ENCODE results near the gene TMEM150B. TPM values are rescaled to one million over a fixed set of nuclear protein-coding genes. Genes with fewer than 3 reads are reported as not detected.

The TMEM150B gene
- total and polyA plus RNA-seq, 9 of the 15 experiments (the other 6 are each of a cell fraction or from before 2014, with no cell fraction given): 0.47 to 1.3 (median 0.74) TPM; not detected in 2

GRCh38 chr19:55353803-55354697 lies 28.9 kb upstream of the TMEM150B start (continued):
- TF ChIP-seq, protein P1, sequence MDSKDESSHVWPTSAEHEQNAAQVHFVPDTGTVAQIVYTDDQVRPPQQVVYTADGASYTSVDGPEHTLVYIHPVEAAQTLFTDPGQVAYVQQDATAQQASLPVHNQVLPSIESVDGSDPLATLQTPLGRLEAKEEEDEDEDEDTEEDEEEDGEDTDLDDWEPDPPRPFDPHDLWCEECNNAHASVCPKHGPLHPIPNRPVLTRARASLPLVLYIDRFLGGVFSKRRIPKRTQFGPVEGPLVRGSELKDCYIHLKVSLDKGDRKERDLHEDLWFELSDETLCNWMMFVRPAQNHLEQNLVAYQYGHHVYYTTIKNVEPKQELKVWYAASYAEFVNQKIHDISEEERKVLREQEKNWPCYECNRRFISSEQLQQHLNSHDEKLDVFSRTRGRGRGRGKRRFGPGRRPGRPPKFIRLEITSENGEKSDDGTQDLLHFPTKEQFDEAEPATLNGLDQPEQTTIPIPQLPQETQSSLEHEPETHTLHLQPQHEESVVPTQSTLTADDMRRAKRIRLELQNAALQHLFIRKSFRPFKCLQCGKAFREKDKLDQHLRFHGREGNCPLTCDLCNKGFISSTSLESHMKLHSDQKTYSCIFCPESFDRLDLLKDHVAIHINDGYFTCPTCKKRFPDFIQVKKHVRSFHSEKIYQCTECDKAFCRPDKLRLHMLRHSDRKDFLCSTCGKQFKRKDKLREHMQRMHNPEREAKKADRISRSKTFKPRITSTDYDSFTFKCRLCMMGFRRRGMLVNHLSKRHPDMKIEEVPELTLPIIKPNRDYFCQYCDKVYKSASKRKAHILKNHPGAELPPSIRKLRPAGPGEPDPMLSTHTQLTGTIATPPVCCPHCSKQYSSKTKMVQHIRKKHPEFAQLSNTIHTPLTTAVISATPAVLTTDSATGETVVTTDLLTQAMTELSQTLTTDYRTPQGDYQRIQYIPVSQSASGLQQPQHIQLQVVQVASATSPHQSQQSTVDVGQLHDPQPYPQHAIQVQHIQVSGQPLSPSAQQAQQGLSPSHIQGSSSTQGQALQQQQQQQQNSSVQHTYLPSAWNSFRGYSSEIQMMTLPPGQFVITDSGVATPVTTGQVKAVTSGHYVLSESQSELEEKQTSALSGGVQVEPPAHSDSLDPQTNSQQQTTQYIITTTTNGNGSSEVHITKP (IDR thresholded peaks at IDR 0.05; ENCODE audit: partially characterized antibody): peak; percentile 87
- TF ChIP-seq OTX1 (CRISPR knock-in tag; IDR thresholded peaks at IDR 0.05) (no peak), ZNF175 (CRISPR knock-in tag; IDR thresholded peaks at IDR 0.05; ENCODE audit: low read depth) (no peak), HES1 (IDR thresholded peaks at IDR 0.05; ENCODE audit: low read depth) (no peak), CHD1 (IDR thresholded peaks at IDR 0.05; ENCODE audit: low read length) (no peak), CBX1 (IDR thresholded peaks at IDR 0.05; ENCODE audit: low read depth) (no peak), ELF2 (CRISPR knock-in tag; IDR thresholded peaks at IDR 0.05) (no peak), FOXJ3 (CRISPR knock-in tag; IDR thresholded peaks at IDR 0.05) (no peak), TSC22D4 (tag; IDR thresholded peaks at IDR 0.05) (no peak), HIVEP1 (CRISPR knock-in tag; IDR thresholded peaks at IDR 0.05) (no peak), ZNF398 (CRISPR knock-in tag; IDR thresholded peaks at IDR 0.05) (no peak)
- TF ChIP-seq, protein P2, sequence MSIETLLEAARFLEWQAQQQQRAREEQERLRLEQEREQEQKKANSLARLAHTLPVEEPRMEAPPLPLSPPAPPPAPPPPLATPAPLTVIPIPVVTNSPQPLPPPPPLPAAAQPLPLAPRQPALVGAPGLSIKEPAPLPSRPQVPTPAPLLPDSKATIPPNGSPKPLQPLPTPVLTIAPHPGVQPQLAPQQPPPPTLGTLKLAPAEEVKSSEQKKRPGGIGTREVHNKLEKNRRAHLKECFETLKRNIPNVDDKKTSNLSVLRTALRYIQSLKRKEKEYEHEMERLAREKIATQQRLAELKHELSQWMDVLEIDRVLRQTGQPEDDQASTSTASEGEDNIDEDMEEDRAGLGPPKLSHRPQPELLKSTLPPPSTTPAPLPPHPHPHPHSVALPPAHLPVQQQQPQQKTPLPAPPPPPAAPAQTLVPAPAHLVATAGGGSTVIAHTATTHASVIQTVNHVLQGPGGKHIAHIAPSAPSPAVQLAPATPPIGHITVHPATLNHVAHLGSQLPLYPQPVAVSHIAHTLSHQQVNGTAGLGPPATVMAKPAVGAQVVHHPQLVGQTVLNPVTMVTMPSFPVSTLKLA (conservative IDR thresholded peaks at IDR 0.05): peak in 1 of 2 experiments; percentile 32; a peak in 1 of 4 replicates
- TF ChIP-seq, protein P3, sequence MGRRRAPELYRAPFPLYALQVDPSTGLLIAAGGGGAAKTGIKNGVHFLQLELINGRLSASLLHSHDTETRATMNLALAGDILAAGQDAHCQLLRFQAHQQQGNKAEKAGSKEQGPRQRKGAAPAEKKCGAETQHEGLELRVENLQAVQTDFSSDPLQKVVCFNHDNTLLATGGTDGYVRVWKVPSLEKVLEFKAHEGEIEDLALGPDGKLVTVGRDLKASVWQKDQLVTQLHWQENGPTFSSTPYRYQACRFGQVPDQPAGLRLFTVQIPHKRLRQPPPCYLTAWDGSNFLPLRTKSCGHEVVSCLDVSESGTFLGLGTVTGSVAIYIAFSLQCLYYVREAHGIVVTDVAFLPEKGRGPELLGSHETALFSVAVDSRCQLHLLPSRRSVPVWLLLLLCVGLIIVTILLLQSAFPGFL (CRISPR knock-in tag; IDR thresholded peaks at IDR 0.05): no peak

Data from K562 (cell line).